ENCODE measurements around the gene XPR1. TPM values are rescaled to one million over a fixed set of nuclear protein-coding genes. Genes with fewer than 3 reads are reported as not detected.

The XPR1 gene
- total and polyA plus RNA-seq, 10 of the 15 experiments (the other 5 are each of a cell fraction or from before 2014, with no cell fraction given): 1.1 to 33.9 (median 11.3) TPM

GRCh38 chr1:180912211-180912800, 280.5 kb downstream of the XPR1 start:
- no peak for DNase-seq (ENCODE audit: low read depth, low spot score)
- POLR2A ChIA-PET: interaction anchor here (0.9 to 1.5 kb wide), 4 partner anchors 30 to 279 kb away, joined by 3 to 4 read pairs (median 3); no protein-coding TSS in a partner anchor
- intact Hi-C loops (cut with micrococcal nuclease; ENCODE audit: unreplicated experiment) (no loop called here), in situ Hi-C loops (cut with MboI) (no loop called here)
- CTCF ChIA-PET: interaction anchor here (0.6 to 19.8 kb wide), 10 partner anchors 9 to 240 kb away, joined by 3 to 344 read pairs (median 4); no protein-coding TSS in a partner anchor
- H4K20me1 ChIP-seq (ENCODE audit: control insufficient read depth, insufficient read depth): no peaks in the 10 kb centered on the region
- no peaks in the 10 kb centered on the region for H3K9me3 ChIP-seq (replicated peaks; ENCODE audit: control insufficient read depth, insufficient read depth, low read length)
- H3K79me2 ChIP-seq (ENCODE audit: control insufficient read depth, insufficient read depth, low read length): no peaks in the 10 kb centered on the region
- no peak overlapping the region for H3K27ac ChIP-seq (ENCODE audit: control insufficient read depth, insufficient read depth)
- SMC1A ChIA-PET (ENCODE audit: uncharacterized antibody, unreplicated experiment): interaction anchor here (1.0 to 19.3 kb wide), 10 partner anchors 10 to 230 kb away, joined by 3 to 304 read pairs (median 4); partner anchors contain the start of gene MR1
- peak; percentile 31 for ATAC-seq
- H3K9ac ChIP-seq (ENCODE audit: control insufficient read depth, insufficient read depth, low read length): no peak overlapping the region; the same call in 1 of the 2 replicates
- 8% methylated on average over 59 of the region's 71 CpGs for WGBS (ENCODE audit: insufficient coverage, insufficient replicate concordance, low lambda C conversion rate, missing lambda C conversion rate)
- no peak for FAIRE-seq
- RAD21 ChIA-PET (ENCODE audit: unreplicated experiment): interaction anchor here (0.7 to 16.7 kb wide), 8 partner anchors 9 to 410 kb away, joined by 3 to 215 read pairs (median 6); partner anchors contain the start of gene ACBD6
- BruUV-seq (replicated peaks): no TSS peak
- peaks cover 0 to 3% of the 10 kb centered on the region in 2 experiments; a peak in 1 of 4 replicates for H3K27me3 ChIP-seq (replicated peaks in 1 of 2; ENCODE audit: control insufficient read depth in 2 of 2, insufficient read depth in 2 of 2, low read length in 1 of 2)
- H3K4me1 ChIP-seq (ENCODE audit: control insufficient read depth, insufficient read depth, low read length): peaks cover 22% of the 10 kb centered on the region
- H3K36me3 ChIP-seq (ENCODE audit: control insufficient read depth in 2 of 2, insufficient read depth in 2 of 2, low read length in 1 of 2): no peaks in the 10 kb centered on the region
- peak overlapping the region; percentile 61 for H3K4me3 ChIP-seq
- peak overlapping the region; percentile 31 for H2AFZ ChIP-seq (ENCODE audit: control insufficient read depth, low read depth, low read length)
- H3K4me2 ChIP-seq (ENCODE audit: control insufficient read depth, insufficient read depth): peak overlapping the region; percentile 49
- no peak for TF ChIP-seq RELA (IDR thresholded peaks at IDR 0.05; ENCODE audit: borderline replicate concordance, partially characterized antibody)
- no peak for TF ChIP-seq ETV6 (conservative IDR thresholded peaks at IDR 0.05 in 1 of 2, IDR thresholded peaks at IDR 0.05 in 1 of 2; ENCODE audit: borderline replicate concordance in 1 of 2, low read depth in 1 of 2)
- no peak for TF ChIP-seq JUND (IDR thresholded peaks at IDR 0.05; ENCODE audit: low read depth, low read length)
- TF ChIP-seq DPF2 (IDR thresholded peaks at IDR 0.05): 0 out of 2 replicates have a peak, but pooled peaks have one; percentile 51
- TF ChIP-seq BCL11A (IDR thresholded peaks at IDR 0.05; ENCODE audit: low read depth, low read length): no peak
- no peak for TF ChIP-seq ZNF207 (IDR thresholded peaks at IDR 0.05; ENCODE audit: borderline replicate concordance)
- no peak for TF ChIP-seq NFIC (IDR thresholded peaks at IDR 0.05; ENCODE audit: low read depth, low read length)
- 0 out of 2 replicates have a peak, but pooled peaks have one; percentile 1 for TF ChIP-seq LARP7 (IDR thresholded peaks at IDR 0.05)
- TF ChIP-seq E4F1 (IDR thresholded peaks at IDR 0.05; ENCODE audit: borderline replicate concordance, partially characterized antibody): no peak
- no peak for TF ChIP-seq REST (IDR thresholded peaks at IDR 0.05; ENCODE audit: low read depth, low read length)
- no peak for TF ChIP-seq HDGF (IDR thresholded peaks at IDR 0.05)
- no peak for TF ChIP-seq ATF3 (IDR thresholded peaks at IDR 0.05; ENCODE audit: borderline replicate concordance, extremely low read depth, low read depth, low read length)
- no peak for TF ChIP-seq SKIL (IDR thresholded peaks at IDR 0.05; ENCODE audit: low read depth, poor library complexity, severe bottlenecking)
- no peak for TF ChIP-seq TCF12 (IDR thresholded peaks at IDR 0.05; ENCODE audit: low read depth, low read length)
